GOT3 (cell line): ENCODE data around the gene ARHGAP32.
"Not testable (repeated sequence)": the region's sequence is repeated elsewhere in the genome, so short reads cannot be mapped to it uniquely, and the experiment has no call there.

ENCODE experiments used
- DNase-seq: peaks from one replicate; lab custom pipeline; 2025; ENCODE audit warnings: mixed read lengths; lab: John Stamatoyannopoulos, UW

Gene ARHGAP32

DNA sequence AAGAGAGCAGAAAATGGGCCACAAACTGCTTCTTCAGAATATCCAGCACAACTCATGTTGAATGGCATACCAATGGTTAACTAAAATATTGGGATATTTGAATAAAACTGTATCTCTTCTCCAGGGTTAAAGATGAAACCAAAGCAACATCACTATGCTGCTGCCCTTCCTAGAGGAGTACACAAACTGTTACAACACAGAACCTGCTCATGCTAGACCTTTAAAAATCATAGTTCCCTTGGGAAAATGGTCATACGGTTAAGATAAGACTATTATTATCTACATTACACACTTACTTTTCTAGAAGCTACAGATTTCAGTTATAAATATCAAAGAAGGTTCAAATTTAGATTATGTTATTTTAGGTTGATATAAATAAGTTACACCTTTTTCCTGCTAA, 170.8 kb downstream of the ARHGAP32 start:
- no peak for DNase-seq

DNA sequence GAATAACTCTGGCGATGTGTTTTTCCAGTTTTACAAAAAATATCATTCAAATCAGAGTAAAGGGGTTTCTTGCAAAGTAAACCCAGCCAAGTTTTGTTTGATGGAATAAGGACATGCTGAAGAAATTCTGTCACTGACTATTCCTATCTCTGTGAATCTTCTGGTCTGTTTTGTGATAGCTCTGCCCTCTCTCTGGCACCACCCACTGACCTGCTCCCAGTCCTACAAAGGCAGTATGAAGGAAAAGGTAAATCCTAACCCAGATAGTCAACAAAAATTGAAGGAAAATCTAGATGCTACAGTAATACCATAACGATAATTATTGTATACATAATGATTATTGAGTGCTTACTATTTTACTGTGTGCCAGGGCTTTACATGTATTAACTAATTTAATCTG, 173.1 kb downstream of the ARHGAP32 start:
- no peak for DNase-seq

DNA sequence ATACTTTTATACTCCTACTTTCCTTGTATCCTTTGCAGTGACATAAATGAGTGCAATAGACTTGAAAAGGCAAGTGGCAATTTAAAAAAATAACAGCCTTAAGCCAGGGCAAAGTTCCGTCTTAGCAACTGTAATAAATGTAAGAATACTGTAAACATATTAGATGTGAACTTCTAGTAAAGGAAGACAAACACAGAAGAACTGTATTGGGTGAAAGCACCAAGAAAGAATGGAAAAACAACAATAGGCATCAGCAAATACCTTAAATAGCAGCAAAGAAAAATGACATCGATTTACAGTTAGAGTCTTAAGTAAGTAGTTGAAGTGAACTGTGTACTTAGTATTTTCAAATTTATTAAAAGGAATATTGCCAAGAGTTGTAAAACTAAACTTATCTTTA, 174.0 kb downstream of the ARHGAP32 start:
- no peak for DNase-seq

DNA sequence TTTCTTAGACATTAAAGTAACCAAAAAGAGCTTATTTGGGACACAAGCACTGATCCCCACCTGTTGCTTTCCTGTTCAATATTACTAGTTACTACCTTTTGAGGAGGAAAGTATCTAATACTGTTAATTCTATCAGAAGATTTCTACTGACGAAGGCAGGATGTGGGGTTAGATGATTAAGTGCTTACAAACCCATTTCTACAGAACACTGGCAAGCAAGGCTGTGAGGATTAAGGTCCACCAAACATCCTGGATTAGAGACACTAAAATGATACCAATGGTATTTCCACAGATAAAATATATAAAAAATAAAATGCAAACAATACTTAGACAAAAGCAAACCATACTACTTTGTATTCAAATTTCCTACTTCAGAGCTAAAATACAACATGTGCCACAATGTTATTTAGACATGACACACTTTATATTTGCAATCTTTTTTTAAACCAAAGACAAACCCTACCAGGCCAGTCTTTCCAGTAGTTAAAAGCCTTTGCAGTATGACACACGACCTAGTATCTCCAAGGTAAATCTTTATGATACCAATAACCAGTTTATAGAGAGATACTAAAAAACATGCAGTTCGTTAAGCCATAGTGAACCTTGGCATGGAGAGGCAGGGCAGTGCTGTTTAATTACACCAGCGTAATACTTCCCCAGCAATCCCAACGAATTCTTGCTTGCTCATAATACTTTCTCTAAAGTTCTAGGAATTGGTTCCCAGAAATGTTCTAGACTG, 178.2 kb downstream of the ARHGAP32 start:
- DNase-seq = no peak

DNA sequence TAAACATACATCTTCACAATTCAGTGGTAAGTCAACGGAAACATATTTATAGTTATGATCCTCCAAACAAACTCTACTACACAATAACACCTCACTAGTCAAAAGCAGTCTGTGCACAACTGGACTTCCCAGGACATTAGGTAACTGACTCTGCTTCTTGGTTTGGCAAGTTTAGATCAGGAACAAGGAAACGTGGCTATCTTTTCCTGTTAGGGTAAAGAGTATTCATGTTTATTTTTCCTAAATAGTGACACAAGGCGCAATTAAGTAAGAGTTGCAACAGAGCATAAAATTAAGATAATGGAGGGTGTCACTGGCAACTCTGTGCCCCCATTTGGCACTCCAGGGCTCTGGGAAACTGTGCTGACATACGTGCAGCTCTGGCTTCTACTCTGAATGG, 179.2 kb downstream of the ARHGAP32 start:
- no peak for DNase-seq

DNA sequence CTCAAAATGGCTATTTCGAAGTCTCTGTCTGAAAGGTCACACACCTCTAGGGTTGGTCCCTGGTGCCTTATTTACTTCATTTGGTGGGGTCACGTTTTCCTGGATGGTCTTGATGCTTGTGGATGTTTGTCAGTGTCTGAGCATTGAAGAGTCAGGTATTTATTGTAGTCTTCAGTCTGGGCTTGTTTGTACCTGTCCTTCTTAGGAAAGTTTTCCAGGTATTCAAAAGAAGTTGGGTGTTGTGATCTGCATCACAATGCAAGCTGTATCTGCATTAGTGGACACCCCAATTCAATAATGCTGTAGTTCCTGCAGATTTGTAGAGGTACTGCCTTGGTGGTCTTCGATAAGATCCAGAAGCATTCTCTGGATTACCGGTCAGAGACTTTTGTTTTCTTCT, 186.0 kb downstream of the ARHGAP32 start:
- no peak for DNase-seq

DNA sequence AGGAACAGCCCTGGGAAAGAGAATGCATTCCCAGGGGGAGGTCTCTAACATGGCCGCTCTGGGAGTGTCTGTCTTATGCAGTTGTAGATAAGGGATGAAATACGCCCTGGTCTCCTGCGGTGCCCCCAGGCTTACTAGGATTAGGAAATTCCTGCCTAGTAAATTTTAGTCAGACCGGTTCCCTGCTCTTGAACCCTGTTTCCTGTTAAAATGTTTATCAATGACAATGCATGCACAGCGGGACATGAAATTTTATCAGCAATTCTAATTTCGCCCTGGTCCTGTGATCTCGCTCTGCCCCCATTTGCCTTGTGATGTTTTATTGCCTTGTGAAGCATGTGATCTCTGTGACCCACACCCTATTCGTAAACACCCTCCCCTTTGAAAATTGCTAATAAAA, 193.0 kb downstream of the ARHGAP32 start:
- DNase-seq = not testable (repeated sequence)

DNA sequence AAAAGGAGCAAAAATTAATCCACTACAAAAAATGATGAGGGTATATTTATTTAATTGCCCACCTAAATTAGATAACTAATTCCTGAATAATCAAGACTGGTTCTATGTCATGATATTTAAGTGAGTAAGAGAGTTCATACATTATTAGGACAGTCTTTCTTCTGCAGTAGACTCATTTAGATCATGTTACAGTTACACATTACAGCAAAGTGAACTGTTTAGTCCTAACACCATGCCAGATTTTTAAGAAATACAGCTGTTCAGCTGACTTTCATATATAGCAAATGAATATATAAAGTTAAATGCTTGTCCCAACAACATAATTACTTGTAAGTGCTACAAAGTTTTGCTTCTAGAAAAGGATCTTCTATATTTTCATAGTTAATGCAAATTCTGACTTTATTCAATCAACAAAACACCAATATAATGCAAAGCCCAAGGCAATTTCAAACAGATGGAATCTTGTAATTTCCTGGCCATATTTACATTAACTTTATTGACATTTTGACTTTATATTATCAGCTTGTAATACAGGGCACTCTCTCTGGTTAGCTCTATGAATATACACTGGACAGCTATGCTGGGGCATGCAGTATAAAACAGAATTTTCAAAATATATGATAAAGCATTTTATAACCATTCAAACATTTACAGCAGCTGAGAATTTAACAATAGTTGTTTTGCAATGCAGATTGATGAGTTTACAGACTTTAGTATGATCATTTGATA, 203.7 kb downstream of the ARHGAP32 start:
- no peak for DNase-seq

DNA sequence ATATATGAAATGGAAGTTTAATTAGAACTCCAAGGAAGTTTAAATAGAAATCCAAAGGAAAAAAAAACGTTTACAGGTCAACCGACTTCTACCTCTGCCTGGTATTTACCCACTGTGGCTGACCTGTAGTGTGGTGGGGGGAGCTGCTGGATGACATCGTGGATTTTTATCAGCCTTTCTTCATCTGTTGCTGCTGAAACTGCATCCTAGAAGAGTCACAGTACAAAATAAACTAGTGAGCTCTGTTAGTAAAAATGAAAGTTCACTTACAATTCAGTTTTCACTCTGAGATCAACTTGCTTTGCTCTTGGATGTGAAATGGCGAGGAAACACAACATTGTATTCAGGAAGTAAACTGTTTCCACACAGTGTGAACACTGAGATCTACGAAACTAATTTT, 206.2 kb downstream of the ARHGAP32 start:
- no peak for DNase-seq

DNA sequence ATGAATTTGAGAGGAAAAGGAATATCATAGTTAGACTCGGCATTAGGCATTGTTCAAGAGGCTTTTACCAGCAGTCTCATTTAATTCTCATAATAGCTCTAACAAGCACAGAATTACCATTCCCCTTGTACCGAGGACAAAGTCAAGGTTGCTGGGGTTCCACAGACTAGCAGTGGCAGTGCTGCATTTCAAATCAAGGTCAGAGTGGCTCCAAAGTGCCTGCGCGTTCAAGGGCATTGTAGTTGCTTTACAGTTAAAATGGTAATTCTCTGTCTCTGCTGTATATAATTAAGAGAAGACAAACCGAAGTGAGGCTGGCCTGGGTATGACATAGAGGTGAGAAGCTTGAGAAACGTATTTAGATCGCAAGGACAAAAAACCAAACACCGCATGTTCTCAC, 209.1 kb downstream of the ARHGAP32 start:
- no peak for DNase-seq

DNA sequence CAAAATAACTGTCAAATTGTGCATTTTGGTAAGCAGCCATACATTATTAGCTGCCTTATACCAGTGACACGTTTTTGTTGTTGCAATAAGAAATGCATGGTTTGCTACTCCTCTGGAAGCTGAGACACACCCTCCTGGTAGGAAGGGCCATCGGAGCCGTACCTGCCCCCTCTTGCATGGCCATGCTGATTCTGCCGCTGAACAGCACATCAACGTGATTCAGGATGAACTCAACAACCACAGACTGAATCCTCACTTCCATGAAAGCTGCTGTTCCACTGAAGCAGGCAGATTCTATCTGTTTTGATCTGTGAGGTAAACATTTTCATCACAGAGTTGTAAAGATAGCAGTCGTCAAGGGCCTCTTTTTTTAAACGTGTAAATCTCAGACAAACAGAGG, 210.9 kb downstream of the ARHGAP32 start:
- DNase-seq = no peak

DNA sequence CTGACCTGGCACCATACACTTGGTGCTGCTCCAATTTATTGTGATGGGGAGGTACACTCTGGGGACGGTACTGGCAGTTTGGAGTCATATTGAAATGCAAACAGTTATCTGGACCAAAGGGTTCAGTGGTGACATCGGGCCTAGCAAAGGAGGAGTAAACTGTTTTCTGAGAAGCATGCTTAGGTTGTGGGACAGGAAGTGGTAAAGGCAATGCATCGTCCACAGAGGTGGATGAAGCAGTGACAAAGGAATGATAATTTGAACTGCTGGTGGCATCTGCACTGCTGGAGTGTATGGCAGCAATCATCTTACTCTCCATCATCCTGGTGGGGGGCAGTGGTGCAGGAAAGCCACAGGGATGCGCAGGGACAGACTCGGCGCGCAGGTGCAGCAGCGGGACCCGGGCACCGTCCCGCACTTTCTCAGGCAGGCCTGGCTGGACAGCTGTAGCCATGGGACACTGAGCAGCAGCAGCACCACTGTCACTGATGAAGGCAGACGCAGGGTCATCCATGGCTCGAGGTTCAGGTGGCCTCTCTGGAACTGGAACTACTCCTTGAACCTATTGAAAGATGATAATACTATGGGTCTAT, 221.4 kb downstream of the ARHGAP32 start:
- DNase-seq = no peak

DNA sequence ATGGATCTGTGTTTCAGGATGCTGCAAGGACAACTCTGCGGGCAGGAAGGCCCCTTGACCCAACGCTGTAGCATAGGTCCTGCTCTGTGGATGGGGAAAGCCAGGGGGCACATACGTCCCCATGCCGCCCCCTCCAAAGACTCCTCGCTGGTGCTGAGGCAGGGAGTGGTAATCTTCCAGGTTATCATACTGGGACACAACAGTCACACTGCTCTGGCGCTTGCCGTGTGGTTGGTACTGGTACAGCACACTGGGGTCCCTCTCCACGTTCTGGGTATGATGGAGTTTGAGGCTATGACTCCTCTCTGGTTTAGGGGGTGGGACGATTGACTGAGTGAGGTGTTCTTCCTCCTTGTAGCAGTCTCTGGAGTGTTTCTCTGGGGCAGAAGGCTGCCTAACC, 223.2 kb downstream of the ARHGAP32 start:
- DNase-seq = no peak

DNA sequence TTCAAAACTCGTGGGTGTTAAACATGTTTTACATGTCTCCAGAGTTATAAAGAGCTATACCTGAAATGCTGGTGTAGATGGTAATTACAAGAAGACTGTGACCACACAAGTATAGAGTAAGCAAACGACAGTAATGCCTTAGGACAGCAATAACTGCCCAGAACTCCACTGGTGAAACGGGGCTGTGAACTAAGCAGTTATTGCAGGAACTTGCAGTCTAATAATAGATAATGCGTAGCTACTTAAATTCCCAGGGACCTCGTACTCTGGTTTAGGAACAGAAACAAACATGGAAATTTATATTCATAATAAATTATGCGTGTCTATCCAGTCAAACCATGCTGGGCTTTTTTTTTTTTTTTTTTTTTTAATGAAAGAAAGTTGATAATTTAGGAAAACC, 224.5 kb downstream of the ARHGAP32 start:
- no peak for DNase-seq

DNA sequence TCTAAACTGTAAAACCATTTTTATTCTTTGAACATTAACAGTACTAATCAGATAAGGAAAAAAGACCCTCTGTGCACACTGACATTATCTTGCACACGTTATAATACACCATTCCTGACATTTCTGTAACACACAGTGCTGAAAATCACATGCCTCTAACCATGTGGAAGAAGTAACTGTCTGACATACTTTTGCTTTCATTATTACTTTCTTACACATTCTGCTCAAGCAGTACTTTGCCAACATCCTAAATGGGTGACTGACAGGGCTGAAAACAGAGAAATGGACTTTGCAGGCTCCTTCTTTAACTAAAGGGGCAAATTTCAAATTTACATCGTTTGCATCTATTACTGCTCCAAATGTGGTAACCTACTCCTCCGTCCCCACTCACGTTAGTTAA, 226.6 kb downstream of the ARHGAP32 start:
- DNase-seq = no peak

DNA sequence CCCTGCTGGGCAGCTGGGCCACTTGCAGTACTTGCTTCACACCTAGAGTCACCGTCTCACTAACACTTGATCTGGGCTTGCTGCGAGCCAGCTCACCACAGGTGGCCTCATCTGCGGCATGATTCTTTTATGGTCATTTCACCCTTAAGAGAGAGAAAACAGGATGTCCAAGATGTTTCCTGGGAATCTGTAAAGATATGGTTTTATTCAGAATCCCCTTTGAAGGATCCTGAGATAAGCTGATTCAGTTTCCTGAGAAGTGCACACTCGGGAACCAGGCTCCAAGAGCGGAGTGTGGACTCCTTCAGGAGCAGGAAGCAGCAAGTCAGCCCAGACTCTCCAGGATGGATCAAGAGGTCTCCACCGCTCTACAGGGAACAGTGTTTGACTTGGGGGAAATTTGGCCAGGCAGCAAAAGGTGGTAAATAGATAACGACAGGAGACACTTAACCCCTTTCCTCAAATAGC, 227.6 kb downstream of the ARHGAP32 start:
- DNase-seq = no peak

DNA sequence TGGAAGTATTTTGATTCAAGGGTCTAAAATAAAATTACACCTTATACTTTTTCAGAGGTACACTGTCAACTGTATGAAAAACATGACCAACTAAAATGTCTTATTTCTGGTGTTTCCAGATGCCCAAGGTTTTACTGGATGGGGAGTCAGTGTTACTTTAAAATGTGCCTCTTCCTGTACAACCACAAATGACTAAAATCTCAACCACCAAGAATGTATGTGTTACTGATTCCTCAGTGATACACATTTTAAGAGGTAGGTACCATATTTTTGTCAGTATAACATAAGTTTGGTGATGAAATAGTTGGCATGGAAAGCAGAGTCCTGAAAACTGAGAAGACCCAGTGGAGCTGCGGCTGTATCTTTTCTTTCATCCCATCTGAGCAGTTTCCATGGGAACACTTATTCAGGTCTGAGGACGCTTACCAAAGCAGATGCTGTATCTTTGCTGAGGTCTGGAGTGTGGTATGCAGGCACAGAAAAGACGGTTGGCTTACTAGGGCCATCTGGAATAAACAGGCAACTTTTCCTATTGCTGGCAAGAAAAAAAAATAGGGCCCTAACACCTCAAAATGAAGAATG, 228.3 kb downstream of the ARHGAP32 start:
- DNase-seq = no peak

DNA sequence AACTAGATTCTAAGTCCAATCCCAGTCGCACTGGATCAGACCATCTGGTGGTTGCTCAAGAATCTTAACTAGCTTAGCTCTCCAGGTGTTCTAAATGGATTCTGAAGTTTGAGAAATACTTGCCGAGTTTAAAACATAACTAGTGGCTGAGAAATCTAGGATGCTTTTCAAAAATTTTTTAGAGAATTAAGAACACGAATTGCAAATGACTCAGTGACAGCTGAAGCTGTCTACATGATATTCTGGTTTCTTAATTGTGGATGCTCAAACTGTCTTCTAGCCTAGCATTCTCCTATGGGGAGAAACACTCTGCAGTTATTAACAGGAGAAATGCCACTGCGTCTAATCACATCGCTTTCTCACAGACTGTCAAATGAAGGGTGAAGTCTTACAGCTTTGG, 229.2 kb downstream of the ARHGAP32 start:
- no peak for DNase-seq

DNA sequence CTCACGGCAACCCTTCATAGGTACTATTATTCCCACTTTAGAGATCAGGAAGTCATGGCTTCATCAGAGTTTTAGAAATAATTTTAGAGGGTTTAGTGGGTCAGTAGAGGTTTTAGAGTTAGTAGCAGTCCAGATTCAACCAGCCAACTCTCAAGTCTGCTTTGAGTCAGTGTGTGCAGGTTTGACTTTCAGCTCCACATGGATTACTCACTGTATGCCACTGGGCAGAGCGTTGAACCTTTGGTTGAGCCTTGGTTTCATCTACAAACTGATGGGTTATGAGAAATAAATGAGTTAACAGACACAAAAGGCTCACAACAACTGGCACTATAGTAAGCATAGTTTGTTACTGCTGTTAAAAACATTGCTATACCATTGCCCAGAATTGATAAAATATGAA, 230.5 kb downstream of the ARHGAP32 start:
- no peak for DNase-seq

DNA sequence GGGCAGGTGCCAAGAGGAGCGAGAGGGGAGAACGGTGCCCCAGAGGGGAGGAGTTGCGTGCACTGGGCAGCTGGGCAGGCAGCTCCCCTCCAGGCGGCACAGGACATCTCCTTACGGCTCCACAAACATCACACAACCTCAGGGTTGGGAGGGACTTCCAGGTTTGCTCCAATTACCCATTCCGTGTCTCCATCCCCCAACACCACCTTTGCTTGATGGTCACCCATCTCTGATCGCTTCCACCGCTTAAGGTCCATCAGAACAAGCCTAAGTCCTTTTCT, 235.0 kb downstream of the ARHGAP32 start:
- DNase-seq = no peak

DNA sequence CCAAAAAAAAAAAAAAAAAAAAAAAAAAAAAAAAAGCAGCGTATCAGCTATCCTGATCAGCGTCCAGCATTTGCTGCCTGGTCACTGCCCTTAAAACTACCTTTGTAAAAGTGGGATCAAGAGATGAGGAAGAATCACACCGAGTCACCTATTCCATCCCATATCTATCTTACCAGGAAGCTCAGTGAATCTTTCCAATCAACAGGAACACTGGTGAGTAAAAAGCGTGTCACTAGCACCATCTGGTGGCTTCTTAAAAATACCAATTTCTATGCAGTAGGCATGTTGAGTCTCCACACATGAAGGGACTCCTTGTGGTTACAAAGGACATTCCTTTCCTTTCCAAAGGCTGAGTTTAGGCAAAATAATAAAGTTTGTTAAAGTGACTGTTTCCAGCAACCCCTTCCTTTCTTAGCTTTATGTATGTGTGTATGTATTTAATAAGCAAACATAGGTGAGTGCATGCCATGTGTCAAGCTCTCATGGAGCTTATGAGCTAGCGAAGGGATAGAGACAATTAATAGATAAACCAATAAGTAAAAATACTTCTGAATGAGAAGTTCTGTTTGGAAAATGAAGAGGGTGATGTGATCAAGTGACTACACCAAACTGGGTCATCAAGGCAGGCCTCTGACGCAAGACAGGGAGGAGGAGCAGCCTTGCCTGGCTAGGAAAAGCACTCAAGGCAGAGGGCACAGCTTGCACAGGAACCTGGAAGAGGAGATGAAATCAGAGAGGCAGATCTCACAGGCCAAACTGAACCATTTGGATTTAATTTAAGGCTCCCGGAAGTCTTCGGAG, 235.5 kb downstream of the ARHGAP32 start:
- no peak for DNase-seq

DNA sequence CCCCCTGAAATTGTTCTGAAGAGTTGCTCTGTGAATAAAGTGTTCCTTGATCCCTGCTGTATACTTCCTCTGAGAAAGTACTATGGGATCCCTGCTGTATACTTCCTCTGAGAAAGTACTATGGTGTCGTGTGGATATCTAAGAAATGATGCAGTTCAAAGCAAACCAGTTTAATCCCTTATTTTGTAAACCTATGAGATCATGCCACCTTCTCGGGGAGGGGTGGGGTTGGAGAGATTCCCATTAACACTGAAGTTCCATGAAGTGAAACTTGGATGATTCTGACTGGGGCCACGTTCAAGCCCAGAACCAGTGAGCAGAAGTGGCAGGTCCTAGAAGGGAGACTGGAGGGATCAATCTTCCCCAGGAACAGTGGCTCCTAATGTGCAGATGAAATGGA, 236.5 kb downstream of the ARHGAP32 start:
- DNase-seq = no peak
